Lung (tissue), 12 donors: ENCODE measurements around the gene NTRK3. TPM values are rescaled to one million over a fixed set of nuclear protein-coding genes. Genes with fewer than 3 reads are reported as not detected.

Source experiments
- ATAC-seq: fragments of 200-7000 bp; cut with Tn5 transposase; one replicate; pipeline ENCODE4 v1.9.1; 2020; ENCODE audit warnings: moderate number of reproducible peaks; ENCODE audit not compliant: insufficient read depth, low FRiP score
- DNase-seq, 3 donors: peaks; one replicate each; pipeline ENCODE4 v3.0.0-alpha.2; 2013 to 2017
- H3K27ac ChIP-seq, 2 donors: one replicate each; pipeline ENCODE4 v1.5.1; 2013; ENCODE audit warnings: mild to moderate bottlenecking in 2 of 2, moderate library complexity in 2 of 2, control low read depth in 1 of 2, inconsistent platforms in 1 of 2, low read depth in 1 of 2, low read length in 1 of 2
- H3K27me3 ChIP-seq, 3 donors: one replicate each; pipeline ENCODE4 v1.5.1; 2013; ENCODE audit warnings: low read length in 2 of 3; ENCODE audit not compliant: control insufficient read depth in 3 of 3, insufficient read depth in 3 of 3
- H3K36me3 ChIP-seq, 4 donors: one replicate each; pipeline ENCODE4 v1.5.1; 2013; ENCODE audit warnings: low read length in 4 of 4, mild to moderate bottlenecking in 1 of 4, moderate library complexity in 1 of 4; ENCODE audit not compliant: control insufficient read depth in 4 of 4, insufficient read depth in 4 of 4
- H3K4me1 ChIP-seq, 5 donors: one replicate each; pipeline ENCODE4 v1.5.1; 2013; ENCODE audit warnings: low read length in 5 of 5, mild to moderate bottlenecking in 2 of 5, moderate library complexity in 1 of 5; ENCODE audit not compliant: control insufficient read depth in 5 of 5, insufficient read depth in 5 of 5
- H3K4me3 ChIP-seq: one replicate; pipeline ENCODE4 v1.5.1; 2013; ENCODE audit warnings: mild to moderate bottlenecking, control low read depth, moderate library complexity
- H3K9ac ChIP-seq, 2 donors: one replicate each; pipeline ENCODE4 v1.5.1; 2013; ENCODE audit warnings: low read length in 2 of 2, control low read depth in 1 of 2; ENCODE audit not compliant: insufficient read depth in 1 of 2
- H3K9me3 ChIP-seq, 4 donors: one replicate each; pipeline ENCODE4 v1.5.1; 2013; ENCODE audit warnings: low read length in 3 of 4, mild to moderate bottlenecking in 1 of 4, moderate library complexity in 1 of 4; ENCODE audit not compliant: control insufficient read depth in 4 of 4, insufficient read depth in 3 of 4
- CTCF ChIP-seq: IDR thresholded peaks from 2 replicates; pipeline ENCODE4 v1.5.1; 2012; ENCODE audit warnings: mild to moderate bottlenecking; ENCODE audit errors: control extremely low read depth, extremely low read depth
- WGBS, 2 donors: extraction: QIAGEN DNeasy Blood & Tissue Kit; methylation state at CpG; one replicate each; pipeline ENCODE4 v1.1.7; 2013; 5-methylcytosine and 5-hydroxymethylcytosine counted together
- polyA plus RNA-seq, 2 donors: library from polyadenylated mRNA; stranded (reverse); fragments of 200-250 nt; gene quantifications; one replicate each; pipeline ENCODE4 v1.2.1, GENCODE V29; 2013
- total RNA-seq, 2 donors: library from RNA; depleted of rRNA in 1 of 2; stranded (reverse); fragments of >200 nt in 1 of 2; gene quantifications; one replicate each; pipeline ENCODE4 v1.2.1, GENCODE V29; 2014 to 2021
- donor health status: control.
- donor health status: control.
- donor health status: Bipolar disorder and iron deficiency.
- donor health status: healthy.
- donor health status: DM: yes; HTN: yes; CAD: no.

The NTRK3 gene
- total and polyA plus RNA-seq, 4 donors, result 0.44 to 11.0 (median 4.2) TPM

- no peak for DNase-seq
- 85 to 88% methylated on average over 4 of the region's 4 CpGs for WGBS, 2 donors
These were observed 62.4 kb downstream of the NTRK3 start for GRCh38 chr15:88194162-88194561.

DNA sequence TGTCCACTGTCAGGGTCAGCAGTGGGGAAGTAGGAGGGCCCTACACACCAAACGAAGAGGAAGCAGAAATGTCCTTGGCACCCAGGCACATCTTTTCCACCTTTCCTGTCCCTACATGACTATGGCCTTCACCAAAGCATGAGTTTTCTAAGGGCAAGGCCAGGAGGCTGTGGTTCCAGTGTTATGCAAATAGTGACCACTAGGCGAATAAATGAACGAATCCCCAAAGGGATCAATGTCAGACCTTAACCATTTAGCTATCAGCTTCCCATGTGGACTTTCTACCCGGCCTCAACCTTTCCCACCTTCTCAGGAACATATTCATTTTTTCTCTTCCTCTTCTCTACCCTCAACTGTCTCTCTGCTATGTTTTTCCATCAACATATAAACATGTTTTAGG, 63.1 kb downstream of the NTRK3 start:
- H3K4me3 ChIP-seq, result no peak overlapping the region
- H3K9me3 ChIP-seq, result no peaks in the 10 kb centered on the region
- no peak overlapping the region for H3K9ac ChIP-seq
- TF ChIP-seq CTCF, result no peak
- ATAC-seq (no peak), DNase-seq (no peak)
- H3K27me3 ChIP-seq, result peaks cover 0 to 3% (median 0%) of the 10 kb centered on the region in 3 donors
- 68 to 70% methylated on average over 4 of the region's 4 CpGs for WGBS, 2 donors
- H3K4me1 ChIP-seq, result peaks cover 0 to 18% (median 0%) of the 10 kb centered on the region in 5 donors
- no peaks in the 10 kb centered on the region for H3K36me3 ChIP-seq
- no peak overlapping the region for H3K27ac ChIP-seq

More at GRCh38 chr15:88194162-88194561, 62.4 kb downstream of the NTRK3 start:
- Histone ChIP-seq H3K9ac (no peak overlapping the region), H3K9me3 (no peaks in the 10 kb centered on the region), H3K27ac (no peak overlapping the region), H3K4me1 (peaks cover 0 to 12% (median 0%) of the 10 kb centered on the region in 5 donors), H3K27me3 (peaks cover 0 to 3% (median 0%) of the 10 kb centered on the region in 3 donors), H3K36me3 (no peaks in the 10 kb centered on the region), H3K4me3 (no peak overlapping the region)
- TF ChIP-seq CTCF, result no peak
- ATAC-seq, result no peak

DNA sequence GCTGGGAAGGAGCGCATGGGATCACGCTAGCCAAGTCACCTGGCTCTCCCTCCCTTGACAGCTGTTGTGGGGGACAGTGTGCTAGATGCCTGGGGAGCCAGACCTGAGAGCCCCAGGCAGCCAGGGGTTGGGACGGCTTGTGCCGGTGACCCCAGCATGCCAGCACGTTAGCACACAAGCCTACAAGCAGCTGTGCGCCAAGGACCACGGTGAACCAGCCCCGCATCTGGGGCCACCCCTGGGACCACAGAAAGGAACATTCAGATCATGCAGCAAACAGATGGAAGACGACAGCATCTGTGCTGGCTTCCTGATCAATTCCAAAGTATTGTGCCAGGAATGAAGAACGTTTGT, 64.8 kb downstream of the NTRK3 start:
- no peaks in the 10 kb centered on the region for H3K9me3 ChIP-seq
- no peaks in the 10 kb centered on the region for H3K27me3 ChIP-seq
- no peak for TF ChIP-seq CTCF
- 81 to 90% methylated on average over 10 of the region's 10 CpGs for WGBS, 2 donors
- no peak overlapping the region for H3K4me3 ChIP-seq
- H3K4me1 ChIP-seq, result peaks cover 0 to 22% (median 0%) of the 10 kb centered on the region in 5 donors
- ATAC-seq (no peak), DNase-seq (no peak)
- H3K9ac ChIP-seq, result no peak overlapping the region
- H3K27ac ChIP-seq, result no peak overlapping the region
- no peaks in the 10 kb centered on the region for H3K36me3 ChIP-seq

- no peak overlapping the region for H3K27ac ChIP-seq
- 80 to 84% methylated on average over 3 of the region's 3 CpGs for WGBS, 2 donors
These were observed 66.3 kb downstream of the NTRK3 start for GRCh38 chr15:88190232-88190631.

More at GRCh38 chr15:88190232-88190631, 66.3 kb downstream of the NTRK3 start:
- ATAC-seq (no peak), DNase-seq (no peak)
- peaks cover 0 to 22% (median 0%) of the 10 kb centered on the region in 5 donors for H3K4me1 ChIP-seq
- no peaks in the 10 kb centered on the region for H3K36me3 ChIP-seq
- no peaks in the 10 kb centered on the region for H3K9me3 ChIP-seq
- no peak for TF ChIP-seq CTCF
- no peak overlapping the region for H3K4me3 ChIP-seq
- H3K27me3 ChIP-seq, result no peaks in the 10 kb centered on the region
- no peak overlapping the region for H3K9ac ChIP-seq
